SK-N-DZ (cell line): ENCODE results near the gene GDPD5.
A peak's percentile ranks its signal among the peaks of the same experiment; 100 is the strongest.
"Not testable (repeated sequence)": the region's sequence is repeated elsewhere in the genome, so short reads cannot be mapped to it uniquely, and the experiment has no call there.

Source experiments
- DNase-seq: peaks from one replicate; pipeline ENCODE4 v3.0.0-alpha.2; 2015; ENCODE audit warnings: low spot score

The GDPD5 gene

GRCh38 chr11:75429902-75430713 lies 95.6 kb downstream of the GDPD5 start:
- DNase-seq, result peak; percentile 63

GRCh38 chr11:75429641-75429901 lies 96.2 kb downstream of the GDPD5 start:
- no peak for DNase-seq

- no peak for DNase-seq
Observed at GRCh38 chr11:75428989-75429640, 96.6 kb downstream of the GDPD5 start.

- DNase-seq, result peak; percentile 72
Observed at GRCh38 chr11:75428281-75428724, 97.4 kb downstream of the GDPD5 start.

- DNase-seq, result no peak
Observed at GRCh38 chr11:75427181-75427580, 98.6 kb downstream of the GDPD5 start.

GRCh38 chr11:75426720-75427086 lies 99.0 kb downstream of the GDPD5 start:
- no peak for DNase-seq

GRCh38 chr11:75425422-75425821 lies 100.3 kb downstream of the GDPD5 start:
- no peak for DNase-seq

GRCh38 chr11:75424396-75424795 lies 101.3 kb downstream of the GDPD5 start:
- DNase-seq, result no peak

- DNase-seq, result no peak
Observed at GRCh38 chr11:75423721-75424120, 102.0 kb downstream of the GDPD5 start.

- no peak for DNase-seq
Observed at GRCh38 chr11:75422248-75423231, 103.2 kb downstream of the GDPD5 start.

- no peak for DNase-seq
Observed at GRCh38 chr11:75421902-75422247, 103.9 kb downstream of the GDPD5 start.

GRCh38 chr11:75421035-75421602 lies 104.6 kb downstream of the GDPD5 start:
- DNase-seq, result no peak

GRCh38 chr11:75420224-75421034 lies 105.3 kb downstream of the GDPD5 start:
- DNase-seq, result no peak

GRCh38 chr11:75413864-75414263 lies 111.9 kb downstream of the GDPD5 start:
- no peak for DNase-seq

- not testable (repeated sequence) for DNase-seq
Observed at GRCh38 chr11:75413146-75413545, 112.6 kb downstream of the GDPD5 start.

- not testable (repeated sequence) for DNase-seq
Observed at GRCh38 chr11:75409971-75410370, 115.8 kb downstream of the GDPD5 start.

- no peak for DNase-seq
Observed at GRCh38 chr11:75408957-75409219, 116.9 kb downstream of the GDPD5 start.

GRCh38 chr11:75406338-75406777 lies 119.4 kb downstream of the GDPD5 start:
- DNase-seq, result peak; percentile 67

GRCh38 chr11:75403983-75404658 lies 121.6 kb downstream of the GDPD5 start:
- DNase-seq, result no peak

GRCh38 chr11:75403037-75403436 lies 122.7 kb downstream of the GDPD5 start:
- no peak for DNase-seq
